Kidney (tissue), 14 donors: Measurements from ENCODE around the gene KCNH2. TPM values are rescaled to one million over a fixed set of nuclear protein-coding genes. Genes with fewer than 3 reads are reported as not detected.

ENCODE experiments used
- DNase-seq, 5 donors: peaks; one replicate each; pipeline ENCODE4 v3.0.0-alpha.2; 2013 to 2020
- FAIRE-seq: peaks from 2 replicates; lab custom pipeline; 2012; peaks lifted over from hg19 to GRCh38; lab: Jason Lieb, UNC
- H3K27ac ChIP-seq, 2 donors: one replicate each; pipeline ENCODE4 v1.7.0; 2013; ENCODE audit warnings: low read depth in 2 of 2, low read length in 2 of 2, inconsistent platforms in 1 of 2
- H3K27me3 ChIP-seq: one replicate; pipeline ENCODE4 v1.7.1; 2013; ENCODE audit warnings: low read length, inconsistent platforms; ENCODE audit not compliant: control insufficient read depth, insufficient read depth
- H3K36me3 ChIP-seq, 3 donors: one replicate each; pipeline versions ENCODE4 v1.7.0 to v1.7.1; 2013; ENCODE audit warnings: low read length in 3 of 3, control low read depth in 1 of 3, inconsistent platforms in 1 of 3; ENCODE audit not compliant: insufficient read depth in 3 of 3, control insufficient read depth in 2 of 3
- H3K4me1 ChIP-seq, 3 donors: one replicate each; pipeline versions ENCODE4 v1.7.0 to v1.7.1; 2013; ENCODE audit warnings: low read length in 3 of 3, inconsistent platforms in 1 of 3, low read depth in 1 of 3; ENCODE audit not compliant: control insufficient read depth in 2 of 3, insufficient read depth in 2 of 3
- H3K4me3 ChIP-seq, 3 donors: one replicate each; pipeline versions ENCODE4 v1.7.0 to v1.8.1; 2013; ENCODE audit warnings: low read length in 3 of 3, control low read depth in 1 of 3, inconsistent platforms in 1 of 3
- H3K9ac ChIP-seq, 3 donors: one replicate each; pipeline versions ENCODE4 v1.7.0 to v1.7.1; 2013; ENCODE audit warnings: low read length in 3 of 3, control low read depth in 1 of 3, inconsistent platforms in 1 of 3
- H3K9me3 ChIP-seq, 3 donors: one replicate each; pipeline versions ENCODE4 v1.7.0 to v1.7.1; 2013; ENCODE audit warnings: low read length in 3 of 3, control low read depth in 1 of 3, inconsistent platforms in 1 of 3; ENCODE audit not compliant: control insufficient read depth in 2 of 3, insufficient read depth in 1 of 3
- CTCF ChIP-seq: IDR thresholded peaks from 3 replicates; pipeline ENCODE4 v1.5.1; 2012; ENCODE audit warnings: mild to moderate bottlenecking, moderate library complexity, borderline replicate concordance; ENCODE audit not compliant: insufficient read depth; ENCODE audit errors: extremely low read depth
- intact Hi-C: fragments of 100-400 bp; cut with DNase I; formaldehyde crosslinking; loops from one replicate; pipeline ENCODE4 v1.11.1; 2022
- polyA plus RNA-seq: library from polyadenylated mRNA; stranded (reverse); fragments of 350-450 nt; fragmentation: Illumina TruSeq; extraction: RNeasy Lipid Tissue Mini Kit (QIAGEN cat#74804); gene quantifications from one replicate; pipeline ENCODE4 v1.2.3, GENCODE V29; 2014; ENCODE audit warnings: low read depth, low replicate concordance; ENCODE audit not compliant: insufficient read depth
- total RNA-seq: library from RNA; stranded (reverse); fragmentation: NEBNext Ultra II Directional; extraction: Animal tissue kit (Norgen Biotek cat#: 25700); gene quantifications from one replicate; pipeline ENCODE4 v1.2.1, GENCODE V29; 2021
- donor health status: control.
- donor health status: control.
- donor health status: control.
- donor health status: control.
- donor health status: control.
- donor health status: DM: yes; HTN: yes; CAD: no.
- donor health status: Normal renal cell carcinoma (clear cell type).

KCNH2 gene
- total and polyA plus RNA-seq, 2 donors from 2014 or later = 1.3 to 1.5 TPM

GRCh38 chr7:150914966-150915365 lies 63.2 kb downstream of the KCNH2 start:
- H3K4me1 ChIP-seq = no peaks in the 10 kb centered on the region
- H3K27ac ChIP-seq = no peak overlapping the region
- no peaks in the 10 kb centered on the region for H3K9me3 ChIP-seq
- no peaks in the 10 kb centered on the region for H3K36me3 ChIP-seq
- intact Hi-C loops = no loop called here
- no peak for DNase-seq
- no peak for TF ChIP-seq CTCF
- H3K9ac ChIP-seq = no peak overlapping the region
- no peak for FAIRE-seq
- no peaks in the 10 kb centered on the region for H3K27me3 ChIP-seq
- H3K4me3 ChIP-seq = no peak overlapping the region

- no peaks in the 10 kb centered on the region for H3K36me3 ChIP-seq
- H3K27me3 ChIP-seq = no peaks in the 10 kb centered on the region
- H3K4me1 ChIP-seq = no peaks in the 10 kb centered on the region
- no peak for TF ChIP-seq CTCF
- no peak for FAIRE-seq
- no peak for DNase-seq
- intact Hi-C loops = no loop called here
- no peak overlapping the region for H3K4me3 ChIP-seq
- no peaks in the 10 kb centered on the region for H3K9me3 ChIP-seq
- no peak overlapping the region for H3K9ac ChIP-seq
- no peak overlapping the region for H3K27ac ChIP-seq
Measured at GRCh38 chr7:150914196-150914595, 63.9 kb downstream of the KCNH2 start.

- FAIRE-seq = no peak
- H3K9me3 ChIP-seq = no peaks in the 10 kb centered on the region
- intact Hi-C loops = no loop called here
Measured at GRCh38 chr7:150912427-150912826, 65.7 kb downstream of the KCNH2 start.

More at GRCh38 chr7:150912427-150912826, 65.7 kb downstream of the KCNH2 start:
- Histone ChIP-seq H3K36me3 (no peaks in the 10 kb centered on the region), H3K4me3 (no peak overlapping the region), H3K27me3 (no peaks in the 10 kb centered on the region), H3K4me1 (no peaks in the 10 kb centered on the region), H3K27ac (no peak overlapping the region), H3K9ac (no peak overlapping the region)
- DNase-seq = no peak
- no peak for TF ChIP-seq CTCF
